Fibroblast of lung (primary cell): ENCODE measurements around the gene RTN4RL1. TPM values are rescaled to one million over a fixed set of nuclear protein-coding genes. Genes with fewer than 3 reads are reported as not detected.

ENCODE experiments used
- DNase-seq, 2 donors: peaks; one replicate each; pipeline versions ENCODE4 v3.0.0 to v3.0.0-alpha.2; 2010; ENCODE audit warnings: low read depth in 2 of 2
- H2AFZ ChIP-seq: 2 replicates; pipeline ENCODE4 v1.5.1; 2012; ENCODE audit warnings: low read length, control low read depth, inconsistent platforms
- H3K27ac ChIP-seq: 2 replicates; pipeline ENCODE4 v1.5.1; 2011; ENCODE audit warnings: low read length, control low read depth; ENCODE audit not compliant: insufficient read depth
- H3K27me3 ChIP-seq: 2 replicates; pipeline ENCODE4 v1.5.1; 2011; ENCODE audit warnings: mild to moderate bottlenecking, low read length; ENCODE audit not compliant: control insufficient read depth, insufficient read depth
- H3K36me3 ChIP-seq: 2 replicates; pipeline ENCODE4 v1.5.1; 2011; ENCODE audit warnings: low read length; ENCODE audit not compliant: control insufficient read depth, insufficient read depth
- H3K4me1 ChIP-seq: 2 replicates; pipeline ENCODE4 v1.5.1; 2011; ENCODE audit warnings: low read length; ENCODE audit not compliant: control insufficient read depth, insufficient read depth; ENCODE audit errors: extremely low read depth
- H3K4me2 ChIP-seq: 2 replicates; pipeline ENCODE4 v1.5.1; 2011; ENCODE audit warnings: low read length, control low read depth; ENCODE audit not compliant: insufficient read depth; ENCODE audit errors: extremely low read depth
- H3K4me3 ChIP-seq, 4 experiments: fragments of 200-600 bp in 1 of 4; sonication (generic) in 1 of 4; replicated peaks in 1 of 4; 2 replicates each; pipeline ENCODE4 v1.5.1; 2011 to 2016; ENCODE audit warnings: low read length in 4 of 4, low read depth in 3 of 4, mild to moderate bottlenecking in 3 of 4, control low read depth in 2 of 4, inconsistent platforms in 1 of 4, mixed read lengths in 1 of 4; ENCODE audit not compliant: insufficient read depth in 1 of 4; ENCODE audit errors: control extremely low read depth in 1 of 4
- H3K79me2 ChIP-seq: 2 replicates; pipeline ENCODE4 v1.5.1; 2012; ENCODE audit warnings: mild to moderate bottlenecking, low read length, inconsistent platforms; ENCODE audit not compliant: control insufficient read depth, insufficient read depth
- H3K9ac ChIP-seq: 2 replicates; pipeline ENCODE4 v1.5.1; 2011; ENCODE audit warnings: mild to moderate bottlenecking, low read length, control low read depth; ENCODE audit not compliant: insufficient read depth
- H3K9me3 ChIP-seq: 2 replicates; pipeline ENCODE4 v1.5.1; 2012; ENCODE audit warnings: low read depth, low read length; ENCODE audit not compliant: control insufficient read depth, insufficient read depth
- H4K20me1 ChIP-seq: 2 replicates; pipeline ENCODE4 v1.5.1; 2011; ENCODE audit warnings: low read length; ENCODE audit not compliant: control insufficient read depth, insufficient read depth; ENCODE audit errors: extremely low read depth
- CTCF ChIP-seq, 2 donors: IDR thresholded peaks in 1 of 2; conservative IDR thresholded peaks in 1 of 2; 1 replicate in 1 of 2; 2 replicates in 1 of 2; pipeline ENCODE4 v1.5.1; 2011 to 2012; ENCODE audit warnings: low read length in 2 of 2, control low read depth in 1 of 2, inconsistent platforms in 1 of 2, low read depth in 1 of 2, mild to moderate bottlenecking in 1 of 2
- EZH2 ChIP-seq: IDR thresholded peaks from 2 replicates; pipeline ENCODE4 v1.5.1; 2012; ENCODE audit warnings: low read length, control low read depth, mild to moderate bottlenecking; ENCODE audit errors: missing control alignments
- polyA plus RNA-seq, 2 donors: library from polyadenylated mRNA; depleted of rRNA in 1 of 2; stranded (reverse) in 1 of 2; unstranded in 1 of 2; fragments of >200 nt; gene quantifications; 2 replicates each; pipeline ENCODE4 v1.2.1, GENCODE V29; 2011 to 2012; ENCODE audit warnings: missing spikeins in 1 of 2
- total RNA-seq: library from RNA; depleted of rRNA; stranded (reverse); fragments of >200 nt; gene quantifications from 2 replicates; pipeline ENCODE4 v1.2.1, GENCODE V29; 2014

Gene RTN4RL1
- total and polyA plus RNA-seq, 2 donors (not counting 1 experiment from before 2014, with no cell fraction given), result 0.39 to 0.83 TPM

- Histone ChIP-seq H3K27ac (no peak overlapping the region), H3K4me3 (no peak overlapping the region), H3K9ac (no peak overlapping the region), H3K79me2 (no peaks in the 10 kb centered on the region), H2AFZ (no peak overlapping the region), H4K20me1 (no peaks in the 10 kb centered on the region), H3K4me2 (no peak overlapping the region), H3K4me1 (no peaks in the 10 kb centered on the region), H3K9me3 (no peaks in the 10 kb centered on the region), H3K27me3 (no peaks in the 10 kb centered on the region), H3K36me3 (no peaks in the 10 kb centered on the region)
- DNase-seq, result no peak
- TF ChIP-seq EZH2 (no peak), CTCF (conservative IDR thresholded peaks at IDR 0.05 in 1 of 2, IDR thresholded peaks at IDR 0.05 in 1 of 2; ENCODE audit: low read depth in 1 of 2, low read length in 2 of 2) (no peak)
These were observed 75.4 kb downstream of the RTN4RL1 start for GRCh38 chr17:1949754-1950153.

- Histone ChIP-seq H3K27me3 (no peaks in the 10 kb centered on the region), H2AFZ (no peak overlapping the region), H3K9ac (no peak overlapping the region), H3K9me3 (no peaks in the 10 kb centered on the region), H3K79me2 (no peaks in the 10 kb centered on the region), H3K36me3 (no peaks in the 10 kb centered on the region), H3K27ac (no peak overlapping the region), H4K20me1 (no peaks in the 10 kb centered on the region), H3K4me3 (no peak overlapping the region), H3K4me2 (no peak overlapping the region), H3K4me1 (no peaks in the 10 kb centered on the region)
- no peak for DNase-seq
- TF ChIP-seq CTCF (conservative IDR thresholded peaks at IDR 0.05 in 1 of 2, IDR thresholded peaks at IDR 0.05 in 1 of 2; ENCODE audit: low read depth in 1 of 2, low read length in 2 of 2) (no peak), EZH2 (no peak)
These were observed 76.7 kb downstream of the RTN4RL1 start for GRCh38 chr17:1948517-1948825.

- no peak overlapping the region for H2AFZ ChIP-seq
- H3K9ac ChIP-seq, result no peak overlapping the region
- H3K36me3 ChIP-seq, result no peaks in the 10 kb centered on the region
- DNase-seq, result no peak
- H3K4me1 ChIP-seq, result no peaks in the 10 kb centered on the region
- H3K27me3 ChIP-seq, result no peaks in the 10 kb centered on the region
- H3K4me2 ChIP-seq, result no peak overlapping the region
- no peaks in the 10 kb centered on the region for H3K79me2 ChIP-seq
- TF ChIP-seq EZH2, result no peak
- TF ChIP-seq CTCF (conservative IDR thresholded peaks at IDR 0.05 in 1 of 2, IDR thresholded peaks at IDR 0.05 in 1 of 2; ENCODE audit: low read depth in 1 of 2, low read length in 2 of 2), result no peak
- no peak overlapping the region for H3K4me3 ChIP-seq
- no peak overlapping the region for H3K27ac ChIP-seq
- H3K9me3 ChIP-seq, result no peaks in the 10 kb centered on the region
- H4K20me1 ChIP-seq, result peaks cover 2% of the 10 kb centered on the region
These were observed 77.2 kb downstream of the RTN4RL1 start for GRCh38 chr17:1947743-1948516.
